GM21515 (cell line): ENCODE results near the gene ST6GALNAC4.
A peak's percentile ranks its signal among the peaks of the same experiment; 100 is the strongest.

Experiments used
- ATAC-seq: cut with Tn5 transposase; IDR thresholded peaks from one replicate; pipeline ENCODE4 v1.9.1; 2021; ENCODE audit not compliant: unreplicated experiment

The ST6GALNAC4 gene

GRCh38 chr9:127931092-127931881 is 14.4 kb upstream of the ST6GALNAC4 start:
- ATAC-seq: peak; percentile 12

GRCh38 chr9:127930231-127931091 is 13.6 kb upstream of the ST6GALNAC4 start, which contains the start of gene PIP5KL1:
TSS of gene PIP5KL1 (minus strand) at chr9:127930777. CDS start at chr9:127930752, 25 bp downstream.
- ATAC-seq: peak; percentile 74

GRCh38 chr9:127929625-127929979 is 12.8 kb upstream of the ST6GALNAC4 start:
- ATAC-seq: no peak

GRCh38 chr9:127928676-127929624 is 12.1 kb upstream of the ST6GALNAC4 start:
- ATAC-seq: no peak

- ATAC-seq: no peak
Measured at GRCh38 chr9:127927988-127928675, 11.3 kb upstream of the ST6GALNAC4 start.

GRCh38 chr9:127927201-127927987 is 10.6 kb upstream of the ST6GALNAC4 start:
- no peak for ATAC-seq

- no peak for ATAC-seq
Measured at GRCh38 chr9:127926906-127927200, 10.0 kb upstream of the ST6GALNAC4 start.

- no peak for ATAC-seq
Measured at GRCh38 chr9:127925959-127926905, 9.4 kb upstream of the ST6GALNAC4 start.

GRCh38 chr9:127924736-127925444 is 8.0 kb upstream of the ST6GALNAC4 start:
- no peak for ATAC-seq

- ATAC-seq: no peak
Measured at GRCh38 chr9:127923771-127924170, 6.9 kb upstream of the ST6GALNAC4 start.

GRCh38 chr9:127923046-127923445 is 6.2 kb upstream of the ST6GALNAC4 start:
- ATAC-seq: no peak

- ATAC-seq: no peak
Measured at GRCh38 chr9:127921557-127922120, 4.8 kb upstream of the ST6GALNAC4 start.

- ATAC-seq: no peak
Measured at GRCh38 chr9:127920794-127921193, 4.0 kb upstream of the ST6GALNAC4 start.

GRCh38 chr9:127919253-127919815 is 2.5 kb upstream of the ST6GALNAC4 start:
- no peak for ATAC-seq

GRCh38 chr9:127918183-127919107 is 1.6 kb upstream of the ST6GALNAC4 start:
- no peak for ATAC-seq

GRCh38 chr9:127917603-127918002 is 762 bp upstream of the ST6GALNAC4 start:
- ATAC-seq: no peak
